Endodermal cell (in vitro differentiated cells): ENCODE data around the gene FBXO48. TPM values are rescaled to one million over a fixed set of nuclear protein-coding genes. Genes with fewer than 3 reads are reported as not detected.

ENCODE experiments used
- DNase-seq: peaks from one replicate; pipeline ENCODE4 v3.0.0-alpha.2; 2017
- H3K27ac ChIP-seq: 2 replicates; pipeline ENCODE4 v1.5.1; 2013; ENCODE audit warnings: mild to moderate bottlenecking, low read depth, low read length, moderate library complexity
- H3K27me3 ChIP-seq: 2 replicates; pipeline ENCODE4 v1.6.1; 2013; ENCODE audit warnings: mild to moderate bottlenecking, low read length, moderate library complexity; ENCODE audit not compliant: insufficient read depth, control insufficient read depth, poor library complexity, severe bottlenecking
- H3K36me3 ChIP-seq: 2 replicates; pipeline ENCODE4 v1.7.0; 2013; ENCODE audit warnings: mild to moderate bottlenecking, low read length, moderate library complexity; ENCODE audit not compliant: control insufficient read depth, insufficient read depth
- H3K4me1 ChIP-seq: one replicate; pipeline ENCODE4 v1.7.0; 2013; ENCODE audit warnings: low read length; ENCODE audit not compliant: control insufficient read depth, insufficient read depth
- H3K4me3 ChIP-seq: 2 replicates; pipeline ENCODE4 v1.5.1; 2013; ENCODE audit warnings: mild to moderate bottlenecking, low read length, moderate library complexity
- H3K9ac ChIP-seq: 2 replicates; pipeline ENCODE4 v1.6.1; 2013; ENCODE audit warnings: mild to moderate bottlenecking, low read length, moderate library complexity; ENCODE audit not compliant: poor library complexity, severe bottlenecking; ENCODE audit errors: extremely low read depth
- H3K9me3 ChIP-seq: 2 replicates; pipeline ENCODE4 v1.6.1; 2013; ENCODE audit warnings: mild to moderate bottlenecking, low read length, moderate library complexity; ENCODE audit not compliant: control insufficient read depth
- H3K27ac Mint-ChIP-seq: 2 replicates; pipeline ENCODE4 v1.8.0; 2020; ENCODE audit warnings: mixed read lengths
- H3K27me3 Mint-ChIP-seq: 2 replicates; pipeline ENCODE4 v1.8.0; 2021; ENCODE audit warnings: mild to moderate bottlenecking, mixed read lengths; ENCODE audit not compliant: insufficient read depth
- H3K36me3 Mint-ChIP-seq: 2 replicates; pipeline ENCODE4 v1.8.0; 2020; ENCODE audit warnings: low read depth, mixed read lengths
- H3K4me1 Mint-ChIP-seq: 2 replicates; pipeline ENCODE4 v1.8.0; 2020; ENCODE audit warnings: mixed read lengths
- H3K4me3 Mint-ChIP-seq: 2 replicates; pipeline ENCODE4 v1.8.0; 2020; ENCODE audit warnings: mild to moderate bottlenecking, moderate library complexity, mixed read lengths
- H3K9me3 Mint-ChIP-seq: 2 replicates; pipeline ENCODE4 v1.8.0; 2020; ENCODE audit warnings: mild to moderate bottlenecking, mixed read lengths
- CTCF ChIP-seq: fragments of 200-600 bp; sonication (generic); conservative IDR thresholded peaks from 2 replicates; pipeline ENCODE4 v1.5.0; 2021; ENCODE audit warnings: antibody characterized with exemption, mild to moderate bottlenecking
- WGBS, 2 experiments: methylation state at CpG; one replicate each; pipeline versions ENCODE4 v1.1.5 to v1.1.7; 2013; ENCODE audit warnings: missing lambda C conversion rate in 2 of 2, mixed read lengths in 1 of 2; ENCODE audit not compliant: insufficient coverage in 1 of 2, insufficient read length in 1 of 2; 5-methylcytosine and 5-hydroxymethylcytosine counted together
- total RNA-seq, 2 donors: library from RNA; stranded (reverse); fragmentation: NEBNext Ultra II Directional in 1 of 2; extraction: Animal tissue kit (Norgen Biotek cat#: 25700) in 1 of 2; gene quantifications; 2 replicates in 1 of 2; 3 replicates in 1 of 2; pipeline ENCODE4 v1.2.1, GENCODE V29; 2021

Gene FBXO48
- total RNA-seq, 2 donors from 2014 or later = 1.3 to 1.5 TPM

GRCh38 chr2:68425503-68425902 is 41.6 kb downstream of the FBXO48 start:
- Mint-ChIP-seq H3K27me3 (peaks cover 2% of the 10 kb centered on the region), H3K36me3 (no peaks in the 10 kb centered on the region), H3K9me3 (no peaks in the 10 kb centered on the region), H3K27ac (no peak overlapping the region), H3K4me3 (no peak overlapping the region), H3K4me1 (peaks cover 9% of the 10 kb centered on the region)
- no peak for TF ChIP-seq CTCF
- Histone ChIP-seq H3K4me1 (no peaks in the 10 kb centered on the region), H3K9me3 (no peaks in the 10 kb centered on the region), H3K4me3 (no peak overlapping the region), H3K9ac (no peak overlapping the region), H3K36me3 (no peaks in the 10 kb centered on the region), H3K27me3 (no peaks in the 10 kb centered on the region), H3K27ac (no peak overlapping the region)
- WGBS, 2 experiments = 97 to 100% methylated on average over 1 to 3 of the region's 3 CpGs
- no peak for DNase-seq

- Histone ChIP-seq H3K36me3 (no peaks in the 10 kb centered on the region), H3K27me3 (no peaks in the 10 kb centered on the region), H3K9me3 (no peaks in the 10 kb centered on the region), H3K9ac (no peak overlapping the region), H3K4me1 (no peaks in the 10 kb centered on the region), H3K4me3 (no peak overlapping the region), H3K27ac (no peak overlapping the region)
- 82 to 88% methylated on average over 2 of the region's 2 CpGs for WGBS, 2 experiments
- no peaks in the 10 kb centered on the region for H3K9me3 Mint-ChIP-seq
- H3K27me3 Mint-ChIP-seq = peaks cover 2% of the 10 kb centered on the region
- no peak overlapping the region for H3K27ac Mint-ChIP-seq
- TF ChIP-seq CTCF = no peak
- H3K36me3 Mint-ChIP-seq = no peaks in the 10 kb centered on the region
- no peaks in the 10 kb centered on the region for H3K4me1 Mint-ChIP-seq
- no peak for DNase-seq
- H3K4me3 Mint-ChIP-seq = no peak overlapping the region
These were observed 43.0 kb downstream of the FBXO48 start for GRCh38 chr2:68423966-68424650.

GRCh38 chr2:68420254-68420910 is 46.7 kb downstream of the FBXO48 start:
- Mint-ChIP-seq H3K27me3 (no peaks in the 10 kb centered on the region), H3K9me3 (no peaks in the 10 kb centered on the region), H3K36me3 (no peaks in the 10 kb centered on the region), H3K27ac (no peak overlapping the region), H3K4me1 (no peaks in the 10 kb centered on the region), H3K4me3 (no peak overlapping the region)
- TF ChIP-seq CTCF = no peak
- no peaks in the 10 kb centered on the region for H3K4me1 ChIP-seq
- no peaks in the 10 kb centered on the region for H3K36me3 ChIP-seq
- DNase-seq = no peak
- H3K4me3 ChIP-seq = no peak overlapping the region
- WGBS, 2 experiments = 90 to 91% methylated on average over 3 of the region's 3 CpGs
- H3K27me3 ChIP-seq = no peaks in the 10 kb centered on the region
- H3K9ac ChIP-seq = no peak overlapping the region
- H3K27ac ChIP-seq = no peak overlapping the region
- H3K9me3 ChIP-seq = no peaks in the 10 kb centered on the region
